Activated T-helper 1 cell treated with anti-CD3 and anti-CD28 coated beads, Interleukin-12 subunit alpha, Interleukin-12 subunit beta, Interleukin-2, Interleukin-4 antibody, amounts not matched to agents 30 ng/mL and 10 ng/mL and 1 ng/mL, durations not matched to agents 14 hours and 24 hours and 36 hours (primary cell): ENCODE results near the gene ETS1. TPM values are rescaled to one million over a fixed set of nuclear protein-coding genes. Genes with fewer than 3 reads are reported as not detected.

Experiments used
- DNase-seq: peaks from one replicate; pipeline ENCODE4 v3.0.0; 2021; ENCODE audit warnings: low spot score
- H3K27ac Mint-ChIP-seq: one replicate; pipeline ENCODE4 v1.8.0; 2021; ENCODE audit warnings: mild to moderate bottlenecking, mixed read lengths
- H3K27me3 Mint-ChIP-seq: one replicate; pipeline ENCODE4 v1.8.0; 2022; ENCODE audit warnings: mild to moderate bottlenecking, moderate library complexity, mixed read lengths; ENCODE audit not compliant: insufficient read depth
- H3K36me3 Mint-ChIP-seq: one replicate; pipeline ENCODE4 v1.8.0; 2021; ENCODE audit warnings: low read depth, mixed read lengths
- H3K4me1 Mint-ChIP-seq: one replicate; pipeline ENCODE4 v1.8.0; 2021; ENCODE audit warnings: low read depth, mixed read lengths
- H3K4me3 Mint-ChIP-seq: one replicate; pipeline ENCODE4 v1.8.0; 2021; ENCODE audit warnings: mild to moderate bottlenecking, moderate library complexity, mixed read lengths
- H3K9me3 Mint-ChIP-seq: one replicate; pipeline ENCODE4 v1.8.0; 2021; ENCODE audit warnings: mixed read lengths
- intact Hi-C: fragments of 100-400 bp; cut with micrococcal nuclease; formaldehyde crosslinking; loops from one replicate; pipeline ENCODE4 v1.15.1; 2024
- total RNA-seq: library from RNA; stranded (reverse); gene quantifications from 2 replicates; pipeline ENCODE4 v1.2.3, GENCODE V29; 2022

ETS1 gene
- total RNA-seq, 1 donor from 2014 or later = 609 TPM

- Mint-ChIP-seq H3K27ac (no peak overlapping the region), H3K9me3 (no peaks in the 10 kb centered on the region), H3K36me3 (peaks cover 4% of the 10 kb centered on the region), H3K4me1 (peaks cover 54% of the 10 kb centered on the region), H3K27me3 (no peaks in the 10 kb centered on the region), H3K4me3 (no peak overlapping the region)
- no peak for DNase-seq
- intact Hi-C loops = no loop called here
Observed at GRCh38 chr11:128416976-128417375, 170.4 kb downstream of the ETS1 start.

- DNase-seq = no peak
- no peak overlapping the region for H3K4me3 Mint-ChIP-seq
- no peaks in the 10 kb centered on the region for H3K27me3 Mint-ChIP-seq
- intact Hi-C loops = no loop called here
- H3K9me3 Mint-ChIP-seq = no peaks in the 10 kb centered on the region
- no peak overlapping the region for H3K27ac Mint-ChIP-seq
- H3K36me3 Mint-ChIP-seq = peaks cover 4% of the 10 kb centered on the region
- H3K4me1 Mint-ChIP-seq = peaks cover 50% of the 10 kb centered on the region
Observed at GRCh38 chr11:128415539-128415938, 171.8 kb downstream of the ETS1 start.

GRCh38 chr11:128412847-128413791, 174.2 kb downstream of the ETS1 start:
- intact Hi-C loops = loop anchor here (1.0 to 5.0 kb wide), 3 partner anchors 9 to 124 kb away; no protein-coding TSS in a partner anchor
- no peak for DNase-seq
- H3K36me3 Mint-ChIP-seq = peaks cover 4% of the 10 kb centered on the region
- peak overlapping the region; percentile 64 for H3K27ac Mint-ChIP-seq
- H3K4me1 Mint-ChIP-seq = peaks cover 49% of the 10 kb centered on the region
- H3K9me3 Mint-ChIP-seq = no peaks in the 10 kb centered on the region
- peak overlapping the region; percentile 35 for H3K4me3 Mint-ChIP-seq
- no peaks in the 10 kb centered on the region for H3K27me3 Mint-ChIP-seq

- intact Hi-C loops = loop anchor here (5.0 kb wide), 1 partner anchor 35 kb away; no protein-coding TSS in a partner anchor
- Mint-ChIP-seq H3K36me3 (peaks cover 4% of the 10 kb centered on the region), H3K9me3 (no peaks in the 10 kb centered on the region), H3K4me1 (peaks cover 45% of the 10 kb centered on the region), H3K27me3 (no peaks in the 10 kb centered on the region), H3K4me3 (peak overlapping the region; percentile 55), H3K27ac (no peak overlapping the region)
- DNase-seq = no peak
Observed at GRCh38 chr11:128411812-128412211, 175.5 kb downstream of the ETS1 start.

- Mint-ChIP-seq H3K4me3 (no peak overlapping the region), H3K27me3 (no peaks in the 10 kb centered on the region), H3K9me3 (no peaks in the 10 kb centered on the region), H3K36me3 (peaks cover 4% of the 10 kb centered on the region), H3K27ac (no peak overlapping the region), H3K4me1 (peaks cover 47% of the 10 kb centered on the region)
- intact Hi-C loops = loop anchor here (5.0 kb wide), 1 partner anchor 36 kb away; no protein-coding TSS in a partner anchor
- DNase-seq = no peak
Observed at GRCh38 chr11:128411150-128411549, 176.2 kb downstream of the ETS1 start.

GRCh38 chr11:128409476-128409875, 177.9 kb downstream of the ETS1 start:
- Mint-ChIP-seq H3K4me3 (no peak overlapping the region), H3K4me1 (peaks cover 44% of the 10 kb centered on the region), H3K27me3 (peaks cover 2% of the 10 kb centered on the region), H3K36me3 (peaks cover 4% of the 10 kb centered on the region), H3K9me3 (no peaks in the 10 kb centered on the region), H3K27ac (no peak overlapping the region)
- intact Hi-C loops = no loop called here
- DNase-seq = no peak

Other genes starting within 250 kb of the ETS1 start
- gene FLI1, start 106.5 kb upstream of the ETS1 start, total RNA-seq = 40.7 and 41.5 TPM in 2 replicates